Measurements from ENCODE around the gene MAP3K1.

DNA sequence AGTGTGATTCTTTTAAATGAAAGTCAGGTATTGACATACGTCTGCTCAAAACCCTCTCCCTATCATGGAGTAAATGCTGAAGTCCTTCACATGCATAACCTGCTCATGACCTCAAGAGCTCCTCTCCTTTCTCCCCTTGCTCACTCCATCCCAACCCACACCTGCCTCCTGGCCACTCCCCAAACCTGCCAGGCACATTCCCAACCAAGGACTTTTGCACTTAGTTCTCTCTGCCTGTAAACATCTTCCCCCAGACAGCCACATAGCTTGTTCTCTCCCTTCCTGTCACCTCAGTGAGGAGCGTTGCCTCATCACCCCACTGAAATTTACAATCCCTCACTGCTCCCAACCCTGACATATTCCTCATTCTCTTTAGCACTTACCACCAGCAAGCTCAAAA is 102.7 kb downstream of the MAP3K1 start:
- TF ChIP-seq, protein P1, sequence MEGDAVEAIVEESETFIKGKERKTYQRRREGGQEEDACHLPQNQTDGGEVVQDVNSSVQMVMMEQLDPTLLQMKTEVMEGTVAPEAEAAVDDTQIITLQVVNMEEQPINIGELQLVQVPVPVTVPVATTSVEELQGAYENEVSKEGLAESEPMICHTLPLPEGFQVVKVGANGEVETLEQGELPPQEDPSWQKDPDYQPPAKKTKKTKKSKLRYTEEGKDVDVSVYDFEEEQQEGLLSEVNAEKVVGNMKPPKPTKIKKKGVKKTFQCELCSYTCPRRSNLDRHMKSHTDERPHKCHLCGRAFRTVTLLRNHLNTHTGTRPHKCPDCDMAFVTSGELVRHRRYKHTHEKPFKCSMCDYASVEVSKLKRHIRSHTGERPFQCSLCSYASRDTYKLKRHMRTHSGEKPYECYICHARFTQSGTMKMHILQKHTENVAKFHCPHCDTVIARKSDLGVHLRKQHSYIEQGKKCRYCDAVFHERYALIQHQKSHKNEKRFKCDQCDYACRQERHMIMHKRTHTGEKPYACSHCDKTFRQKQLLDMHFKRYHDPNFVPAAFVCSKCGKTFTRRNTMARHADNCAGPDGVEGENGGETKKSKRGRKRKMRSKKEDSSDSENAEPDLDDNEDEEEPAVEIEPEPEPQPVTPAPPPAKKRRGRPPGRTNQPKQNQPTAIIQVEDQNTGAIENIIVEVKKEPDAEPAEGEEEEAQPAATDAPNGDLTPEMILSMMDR (IDR thresholded peaks at IDR 0.05 in 4 of 5, conservative IDR thresholded peaks at IDR 0.05 in 1 of 5), result no peak
- TF ChIP-seq POLR2A (IDR thresholded peaks at IDR 0.05), result no peak
